IPS DF 19.7 (cell line): ENCODE results near the gene TNFRSF25.
A peak's percentile ranks its signal among the peaks of the same experiment; 100 is the strongest.

Source experiments
- DNase-seq: peaks from one replicate; pipeline ENCODE4 v3.0.0-alpha.2; 2013; ENCODE audit warnings: low read depth, low spot score

The TNFRSF25 gene

DNA sequence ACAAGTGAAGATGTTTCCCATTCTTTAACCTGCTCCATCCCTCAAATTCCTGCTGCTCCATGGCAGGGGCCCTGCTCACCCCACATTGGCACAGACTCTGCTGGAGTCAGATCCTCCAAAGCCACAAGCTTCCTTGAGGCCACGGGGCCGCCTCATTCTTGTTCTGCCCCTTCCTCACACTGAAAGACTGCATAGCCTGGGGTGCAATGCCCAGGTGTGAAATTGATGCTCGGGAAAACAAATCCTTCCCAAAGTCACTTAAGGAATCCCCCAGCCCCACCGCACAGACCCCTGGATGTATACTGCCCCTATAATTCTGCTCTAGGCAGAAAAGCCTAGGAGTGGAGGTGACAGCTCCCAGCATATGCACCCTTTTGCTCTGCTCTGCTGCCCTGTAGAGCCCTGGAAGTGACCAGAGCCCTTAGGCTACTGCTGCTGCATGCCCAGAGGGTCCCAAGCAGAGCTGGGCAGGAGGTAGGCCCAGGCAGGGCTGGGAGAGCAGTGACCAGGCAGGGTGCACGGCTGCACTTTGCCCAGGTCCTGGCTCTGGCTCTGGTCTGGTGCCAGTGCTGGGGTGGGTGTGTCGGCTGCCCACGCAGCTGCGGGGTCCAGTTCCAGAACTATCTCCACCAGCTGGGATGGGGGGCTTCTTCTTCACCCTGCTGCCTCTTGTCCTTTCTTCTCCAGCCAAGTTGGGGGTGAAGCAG, 47.9 kb downstream of the TNFRSF25 start:
- DNase-seq: no peak

DNA sequence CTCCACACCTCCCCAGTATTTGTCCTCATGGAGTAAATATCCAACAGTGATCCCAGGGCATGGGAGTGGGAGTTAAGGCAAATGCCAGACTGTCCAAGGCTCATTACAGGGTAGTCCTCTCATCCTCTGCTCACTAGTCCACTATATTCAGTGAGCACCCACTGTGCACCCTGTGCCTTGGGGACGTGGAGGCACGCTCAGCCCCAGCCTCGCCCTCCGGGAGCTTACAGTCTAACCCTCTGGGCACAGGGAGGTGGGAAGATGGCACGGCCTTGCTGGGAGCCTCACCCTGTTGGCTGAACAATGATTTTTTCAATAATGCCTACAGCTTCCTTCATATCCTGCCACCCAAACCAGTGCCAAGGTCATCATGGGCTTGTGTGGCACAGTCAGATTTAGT, 49.1 kb downstream of the TNFRSF25 start:
- DNase-seq: no peak

DNA sequence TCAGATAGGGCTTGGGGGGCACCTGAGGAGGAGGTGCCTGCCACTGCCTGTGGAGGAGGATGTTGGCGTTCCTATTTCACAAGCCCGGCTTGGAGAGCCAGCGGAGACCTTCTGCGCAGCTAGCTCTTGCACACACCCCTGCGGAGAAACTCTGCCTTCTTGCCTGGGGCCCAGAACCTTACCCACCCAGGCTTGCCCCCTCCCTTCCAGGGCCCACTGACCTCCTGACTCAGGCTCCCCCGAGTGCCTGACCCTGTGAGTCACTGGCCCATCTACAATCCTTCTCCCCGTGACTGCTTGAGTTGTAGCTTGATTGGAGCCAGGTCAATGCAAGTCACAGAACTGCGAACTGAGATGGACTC, 49.7 kb downstream of the TNFRSF25 start:
- DNase-seq: no peak

DNA sequence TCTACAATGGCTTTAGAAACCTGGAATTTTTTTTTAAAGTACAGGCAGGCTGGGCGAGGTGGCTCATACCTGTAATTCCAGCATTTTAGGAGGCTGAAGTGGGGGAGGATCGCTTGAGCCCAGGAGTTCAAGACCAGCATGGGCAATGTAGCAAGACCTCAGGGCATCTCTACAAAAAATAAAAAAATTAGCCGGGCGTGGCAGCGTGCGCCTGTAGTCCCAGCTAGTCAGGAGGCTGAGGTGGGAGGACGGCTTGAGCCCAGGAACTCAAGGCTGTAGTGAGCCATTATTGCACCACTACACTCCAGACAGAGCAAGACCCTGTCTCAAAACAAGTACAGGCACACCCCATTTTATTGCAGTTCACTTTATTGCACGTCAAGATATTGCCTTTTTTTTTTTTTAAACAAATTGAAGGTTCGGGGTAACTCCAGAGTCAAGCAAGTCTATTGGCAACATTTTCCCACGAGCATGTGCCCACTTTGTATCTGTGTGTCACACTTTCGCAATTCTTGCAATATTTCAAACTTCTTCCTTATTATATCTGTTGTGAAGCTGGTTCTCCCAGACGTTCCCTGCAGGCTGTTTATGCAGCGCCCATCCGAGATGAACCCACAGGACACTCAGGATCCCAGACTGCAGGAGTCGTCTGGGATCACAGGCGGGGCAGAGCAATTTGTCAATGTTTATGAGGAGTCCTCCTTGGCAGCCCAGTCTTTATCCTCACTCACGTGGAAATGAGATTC, 50.9 kb downstream of the TNFRSF25 start:
- DNase-seq: no peak

DNA sequence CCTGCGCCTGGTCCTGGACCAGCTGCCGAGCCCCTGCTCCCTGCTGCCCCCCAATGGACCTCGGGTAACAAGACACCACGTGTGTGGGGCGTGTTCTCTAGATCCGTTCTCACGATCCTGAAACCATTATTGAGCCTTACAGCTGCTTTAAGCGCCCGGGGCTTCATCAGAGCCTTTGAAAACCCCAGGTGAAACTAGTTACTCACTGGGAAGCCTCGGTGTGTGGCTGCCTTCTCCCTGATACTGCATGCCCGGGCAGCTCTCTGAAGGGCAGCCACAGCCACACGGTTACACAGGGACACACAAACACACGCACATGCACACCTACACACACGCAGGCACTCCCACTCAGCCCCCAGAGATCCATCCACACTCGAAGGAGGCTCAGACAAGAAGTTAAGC, 51.5 kb downstream of the TNFRSF25 start:
- peak; percentile 67 for DNase-seq

DNA sequence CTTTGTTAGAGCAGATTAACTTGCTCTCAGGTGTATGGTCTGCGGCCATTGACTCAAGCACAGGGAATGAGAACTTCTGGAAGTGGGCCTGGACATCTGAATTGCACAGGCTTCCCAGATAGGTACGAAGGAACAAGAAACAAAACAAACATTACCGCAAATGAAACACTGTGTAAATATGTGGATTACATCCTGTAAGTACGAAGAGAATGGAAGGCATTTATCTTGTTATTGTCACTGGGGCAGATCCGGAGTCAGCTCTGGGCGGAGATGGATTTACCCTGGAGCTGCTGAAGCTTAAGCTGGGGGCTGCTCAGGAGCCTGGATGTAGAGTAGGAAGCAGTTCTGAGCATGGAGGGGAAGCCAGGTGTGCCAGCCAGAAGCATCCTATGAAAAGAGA, 53.1 kb downstream of the TNFRSF25 start:
- no peak for DNase-seq
